ENCODE measurements around the gene LRRC72.

The LRRC72 gene

GRCh38 chr7:16509829-16510228 lies 16.8 kb upstream of the LRRC72 start:
- no peak for TF ChIP-seq ESRRG (CRISPR knock-in tag; IDR thresholded peaks at IDR 0.05)
- TF ChIP-seq ZFP3 (CRISPR knock-in tag; IDR thresholded peaks at IDR 0.05), result no peak
- no peak for TF ChIP-seq TSHZ2 (CRISPR knock-in tag; IDR thresholded peaks at IDR 0.05)
- no peak for TF ChIP-seq PPARA (CRISPR knock-in tag; IDR thresholded peaks at IDR 0.05; ENCODE audit: borderline replicate concordance)
- no peak for TF ChIP-seq ZNF8 (CRISPR knock-in tag; IDR thresholded peaks at IDR 0.05)
- no peak for TF ChIP-seq OSR1 (CRISPR knock-in tag; IDR thresholded peaks at IDR 0.05)
- TF ChIP-seq CREB5 (CRISPR knock-in tag; IDR thresholded peaks at IDR 0.05; ENCODE audit: low read depth), result no peak
- TF ChIP-seq ZFP30 (CRISPR knock-in tag; IDR thresholded peaks at IDR 0.05), result no peak
- no peak for TF ChIP-seq SNAI2 (CRISPR knock-in tag; IDR thresholded peaks at IDR 0.05)
- TF ChIP-seq TOX (CRISPR knock-in tag; IDR thresholded peaks at IDR 0.05; ENCODE audit: borderline replicate concordance), result no peak
- no peak for TF ChIP-seq TCF4 (CRISPR knock-in tag; IDR thresholded peaks at IDR 0.05; ENCODE audit: borderline replicate concordance)
- no peak for TF ChIP-seq RARB (CRISPR knock-in tag; IDR thresholded peaks at IDR 0.05)
- TF ChIP-seq CSDC2 (CRISPR knock-in tag; IDR thresholded peaks at IDR 0.05), result no peak
- TF ChIP-seq ZC3H10 (CRISPR knock-in tag; IDR thresholded peaks at IDR 0.05), result no peak
- no peak for ATAC-seq

GRCh38 chr7:16511314-16511713 lies 15.3 kb upstream of the LRRC72 start:
- no peak for TF ChIP-seq SNAI2 (CRISPR knock-in tag; IDR thresholded peaks at IDR 0.05)
- TF ChIP-seq ARNTL (CRISPR knock-in tag; IDR thresholded peaks at IDR 0.05; ENCODE audit: borderline replicate concordance, low read depth), result no peak
- no peak for TF ChIP-seq ZC3H10 (CRISPR knock-in tag; IDR thresholded peaks at IDR 0.05)
- TF ChIP-seq PPARA (CRISPR knock-in tag; IDR thresholded peaks at IDR 0.05; ENCODE audit: borderline replicate concordance), result no peak
- no peak for TF ChIP-seq ESRRG (CRISPR knock-in tag; IDR thresholded peaks at IDR 0.05)
- no peak for TF ChIP-seq ZNF565 (CRISPR knock-in tag; conservative IDR thresholded peaks at IDR 0.05; ENCODE audit: low read depth)
- no peak for TF ChIP-seq ZFP30 (CRISPR knock-in tag; IDR thresholded peaks at IDR 0.05)
- no peak for TF ChIP-seq TOX (CRISPR knock-in tag; IDR thresholded peaks at IDR 0.05; ENCODE audit: borderline replicate concordance)
- TF ChIP-seq BACH2 (CRISPR knock-in tag; IDR thresholded peaks at IDR 0.05; ENCODE audit: borderline replicate concordance), result no peak
- no peak for TF ChIP-seq CREB5 (CRISPR knock-in tag; IDR thresholded peaks at IDR 0.05; ENCODE audit: low read depth)
- no peak for TF ChIP-seq RARB (CRISPR knock-in tag; IDR thresholded peaks at IDR 0.05)
- TF ChIP-seq PATZ1 (CRISPR knock-in tag; IDR thresholded peaks at IDR 0.05; ENCODE audit: borderline replicate concordance), result no peak
- no peak for TF ChIP-seq ZFP3 (CRISPR knock-in tag; IDR thresholded peaks at IDR 0.05)
- TF ChIP-seq CSRNP3 (CRISPR knock-in tag; IDR thresholded peaks at IDR 0.05), result no peak
- no peak for TF ChIP-seq TCF4 (CRISPR knock-in tag; IDR thresholded peaks at IDR 0.05; ENCODE audit: borderline replicate concordance)
- TF ChIP-seq GLIS3 (CRISPR knock-in tag; IDR thresholded peaks at IDR 0.05), result no peak
- no peak for TF ChIP-seq OSR1 (CRISPR knock-in tag; IDR thresholded peaks at IDR 0.05)
- ATAC-seq, result no peak

GRCh38 chr7:16512097-16512496 lies 14.5 kb upstream of the LRRC72 start:
- ATAC-seq, result no peak
- TF ChIP-seq ZNF8 (CRISPR knock-in tag; IDR thresholded peaks at IDR 0.05), result no peak
- no peak for TF ChIP-seq CSDC2 (CRISPR knock-in tag; IDR thresholded peaks at IDR 0.05)
- TF ChIP-seq ZNF565 (CRISPR knock-in tag; conservative IDR thresholded peaks at IDR 0.05; ENCODE audit: low read depth), result no peak
- no peak for TF ChIP-seq TCF4 (CRISPR knock-in tag; IDR thresholded peaks at IDR 0.05; ENCODE audit: borderline replicate concordance)
- TF ChIP-seq ZC3H10 (CRISPR knock-in tag; IDR thresholded peaks at IDR 0.05), result no peak
- no peak for TF ChIP-seq ZFP3 (CRISPR knock-in tag; IDR thresholded peaks at IDR 0.05)
- TF ChIP-seq CSRNP3 (CRISPR knock-in tag; IDR thresholded peaks at IDR 0.05), result no peak
- TF ChIP-seq OSR1 (CRISPR knock-in tag; IDR thresholded peaks at IDR 0.05), result no peak
- TF ChIP-seq BACH2 (CRISPR knock-in tag; IDR thresholded peaks at IDR 0.05; ENCODE audit: borderline replicate concordance), result no peak
- TF ChIP-seq TSHZ2 (CRISPR knock-in tag; IDR thresholded peaks at IDR 0.05), result no peak
